Lower leg skin (tissue), 3 donors: Measurements from ENCODE around the gene MSI1.

Experiments
- CTCF ChIP-seq, 3 donors: fragments of 450-650 bp; IDR thresholded peaks; one replicate each; pipeline ENCODE4 v1.5.1; 2016; ENCODE audit warnings: antibody characterized with exemption in 3 of 3, mild to moderate bottlenecking in 3 of 3, moderate library complexity in 2 of 3
- POLR2A ChIP-seq, 2 donors: fragments of 450-650 bp; IDR thresholded peaks; one replicate each; pipeline ENCODE4 v1.6.1; 2016 to 2017; ENCODE audit warnings: antibody characterized with exemption in 2 of 2, mild to moderate bottlenecking in 1 of 2, moderate library complexity in 1 of 2

GRCh38 chr12:120343039-120343537 is 25.9 kb downstream of the MSI1 start:
- TF ChIP-seq CTCF (IDR thresholded peaks at IDR 0.05) (no peak), POLR2A (IDR thresholded peaks at IDR 0.05) (no peak)
